DOHH2 (cell line): ENCODE measurements around the gene PTPN3.

Source experiments
- H3F3A ChIP-seq: fragments of 200-600 bp; sonication (generic), shearing (Covaris generic); 2 replicates; pipeline ENCODE4 v1.6.0; 2016; ENCODE audit warnings: antibody characterized with exemption, mild to moderate bottlenecking; ENCODE audit not compliant: control insufficient read depth, insufficient read depth
- H3K27ac ChIP-seq: fragments of 200-600 bp; sonication (generic); 2 replicates; pipeline ENCODE4 v1.5.1; 2014; ENCODE audit warnings: low read depth, mild to moderate bottlenecking, low read length, moderate library complexity
- H3K27me3 ChIP-seq: fragments of 200-600 bp; sonication (generic); 2 replicates; pipeline ENCODE4 v1.6.1; 2014; ENCODE audit warnings: mild to moderate bottlenecking, low read length, mixed read lengths; ENCODE audit not compliant: control insufficient read depth
- H3K36me3 ChIP-seq: fragments of 200-600 bp; sonication (generic); 2 replicates; pipeline ENCODE4 v1.6.1; 2014; ENCODE audit warnings: mild to moderate bottlenecking, low read length, moderate library complexity, mixed read lengths; ENCODE audit not compliant: control insufficient read depth
- H3K4me1 ChIP-seq: fragments of 200-600 bp; sonication (generic); 2 replicates; pipeline ENCODE4 v1.6.1; 2014; ENCODE audit warnings: mild to moderate bottlenecking, low read length, mixed read lengths; ENCODE audit not compliant: control insufficient read depth
- H3K4me2 ChIP-seq: fragments of 200-600 bp; sonication (generic); 2 replicates; pipeline ENCODE4 v1.6.0; 2014; ENCODE audit warnings: mild to moderate bottlenecking, low read length, moderate library complexity
- H3K4me3 ChIP-seq: fragments of 200-600 bp; sonication (generic); 2 replicates; pipeline ENCODE4 v1.5.1; 2014; ENCODE audit warnings: mild to moderate bottlenecking, low read length, mixed read lengths
- H3K79me2 ChIP-seq: fragments of 200-600 bp; sonication (generic); 2 replicates; pipeline ENCODE4 v1.6.1; 2014; ENCODE audit warnings: mild to moderate bottlenecking, low read length, mixed read lengths; ENCODE audit not compliant: control insufficient read depth
- H3K9me2 ChIP-seq: fragments of 200-600 bp; sonication (generic); replicated peaks from 2 replicates; pipeline ENCODE4 v1.6.1; 2014; ENCODE audit warnings: mild to moderate bottlenecking, low read length, mixed read lengths; ENCODE audit not compliant: control insufficient read depth
- H3K9me3 ChIP-seq: fragments of 200-600 bp; sonication (generic); 2 replicates; pipeline ENCODE4 v1.6.1; 2014; ENCODE audit warnings: antibody characterized with exemption, low read length, mixed read lengths; ENCODE audit not compliant: control insufficient read depth, insufficient read depth
- H4K20me1 ChIP-seq: fragments of 200-600 bp; sonication (generic); 2 replicates; pipeline ENCODE4 v1.6.0; 2014; ENCODE audit warnings: low read depth, mild to moderate bottlenecking, antibody characterized with exemption, low read length, moderate library complexity; ENCODE audit not compliant: control insufficient read depth, insufficient read depth
- EZH2phosphoT487 ChIP-seq: fragments of 200-600 bp; sonication (generic); IDR thresholded peaks from 2 replicates; pipeline ENCODE4 v1.6.1; 2017; ENCODE audit warnings: borderline replicate concordance, mild to moderate bottlenecking, antibody characterized with exemption, low read length, moderate library complexity, mixed read lengths
- TF ChIP-seq, protein P1 (sequence below): fragments of 200-600 bp; sonication (generic); IDR thresholded peaks from one replicate; pipeline ENCODE4 v1.5.1; 2014; ENCODE audit warnings: antibody characterized with exemption, mild to moderate bottlenecking, low read depth, low read length; ENCODE audit not compliant: poor library complexity, severe bottlenecking

The PTPN3 gene

DNA sequence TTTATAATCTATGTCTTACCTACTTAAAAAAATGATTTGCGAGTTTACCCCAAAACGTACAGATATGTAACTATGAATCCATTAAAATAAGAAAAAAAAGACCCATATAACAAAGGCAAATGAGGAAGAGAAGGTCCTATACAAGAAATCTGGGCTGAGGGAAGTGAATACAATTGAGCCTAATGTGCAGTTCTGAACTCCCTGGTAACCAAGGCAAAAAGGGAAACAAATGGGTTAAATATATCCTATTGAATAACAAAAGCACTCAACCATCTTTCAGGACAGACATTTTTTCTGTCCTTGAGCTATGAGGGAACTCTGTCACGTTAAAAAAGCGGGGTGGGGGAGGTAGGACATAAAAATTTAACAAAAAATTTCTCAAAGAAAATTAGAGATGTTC lies 78.6 kb downstream of the PTPN3 start:
- Histone ChIP-seq H3K9me2 (no peaks in the 10 kb centered on the region), H3K4me1 (0 out of 2 replicates have a peak, but pooled peaks cover 3% of the 10 kb centered on the region), H3F3A (no peaks in the 10 kb centered on the region), H3K9me3 (no peaks in the 10 kb centered on the region), H4K20me1 (no peaks in the 10 kb centered on the region), H3K36me3 (no peaks in the 10 kb centered on the region), H3K79me2 (no peaks in the 10 kb centered on the region), H3K27ac (no peak overlapping the region), H3K27me3 (peaks cover 49% of the 10 kb centered on the region), H3K4me2 (no peak overlapping the region), H3K4me3 (no peak overlapping the region)
- TF ChIP-seq EZH2phosphoT487: no peak
- TF ChIP-seq, protein P1, sequence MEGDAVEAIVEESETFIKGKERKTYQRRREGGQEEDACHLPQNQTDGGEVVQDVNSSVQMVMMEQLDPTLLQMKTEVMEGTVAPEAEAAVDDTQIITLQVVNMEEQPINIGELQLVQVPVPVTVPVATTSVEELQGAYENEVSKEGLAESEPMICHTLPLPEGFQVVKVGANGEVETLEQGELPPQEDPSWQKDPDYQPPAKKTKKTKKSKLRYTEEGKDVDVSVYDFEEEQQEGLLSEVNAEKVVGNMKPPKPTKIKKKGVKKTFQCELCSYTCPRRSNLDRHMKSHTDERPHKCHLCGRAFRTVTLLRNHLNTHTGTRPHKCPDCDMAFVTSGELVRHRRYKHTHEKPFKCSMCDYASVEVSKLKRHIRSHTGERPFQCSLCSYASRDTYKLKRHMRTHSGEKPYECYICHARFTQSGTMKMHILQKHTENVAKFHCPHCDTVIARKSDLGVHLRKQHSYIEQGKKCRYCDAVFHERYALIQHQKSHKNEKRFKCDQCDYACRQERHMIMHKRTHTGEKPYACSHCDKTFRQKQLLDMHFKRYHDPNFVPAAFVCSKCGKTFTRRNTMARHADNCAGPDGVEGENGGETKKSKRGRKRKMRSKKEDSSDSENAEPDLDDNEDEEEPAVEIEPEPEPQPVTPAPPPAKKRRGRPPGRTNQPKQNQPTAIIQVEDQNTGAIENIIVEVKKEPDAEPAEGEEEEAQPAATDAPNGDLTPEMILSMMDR: no peak

DNA sequence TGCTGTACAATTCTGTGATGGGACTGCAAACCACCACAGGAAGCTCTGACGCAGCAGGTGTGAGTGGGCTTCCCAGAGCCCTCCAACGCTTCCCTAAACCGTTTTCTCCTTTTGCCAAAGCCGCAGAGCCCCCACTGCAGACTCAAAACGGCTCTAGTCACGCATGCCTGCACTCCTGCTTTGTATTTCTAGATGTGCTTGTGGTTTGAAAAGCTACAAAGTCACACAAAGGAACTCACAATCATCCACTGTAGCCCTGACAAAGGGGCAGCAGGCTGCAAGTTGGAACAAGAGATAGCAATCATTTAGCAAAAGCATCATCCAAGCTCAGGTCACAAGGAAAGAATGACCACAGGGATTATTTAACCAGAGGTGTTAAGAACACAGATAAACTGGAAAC lies 79.3 kb downstream of the PTPN3 start:
- H3F3A ChIP-seq: no peaks in the 10 kb centered on the region
- H3K4me2 ChIP-seq: no peak overlapping the region
- no peaks in the 10 kb centered on the region for H4K20me1 ChIP-seq
- no peak overlapping the region for H3K27ac ChIP-seq
- H3K4me3 ChIP-seq: no peak overlapping the region
- H3K79me2 ChIP-seq: no peaks in the 10 kb centered on the region
- no peaks in the 10 kb centered on the region for H3K9me3 ChIP-seq
- 0 out of 2 replicates have a peak, but pooled peaks cover 3% of the 10 kb centered on the region for H3K4me1 ChIP-seq
- H3K27me3 ChIP-seq: peaks cover 45% of the 10 kb centered on the region
- no peaks in the 10 kb centered on the region for H3K36me3 ChIP-seq
- TF ChIP-seq, protein P1: no peak
- TF ChIP-seq EZH2phosphoT487: no peak
- H3K9me2 ChIP-seq: no peaks in the 10 kb centered on the region

DNA sequence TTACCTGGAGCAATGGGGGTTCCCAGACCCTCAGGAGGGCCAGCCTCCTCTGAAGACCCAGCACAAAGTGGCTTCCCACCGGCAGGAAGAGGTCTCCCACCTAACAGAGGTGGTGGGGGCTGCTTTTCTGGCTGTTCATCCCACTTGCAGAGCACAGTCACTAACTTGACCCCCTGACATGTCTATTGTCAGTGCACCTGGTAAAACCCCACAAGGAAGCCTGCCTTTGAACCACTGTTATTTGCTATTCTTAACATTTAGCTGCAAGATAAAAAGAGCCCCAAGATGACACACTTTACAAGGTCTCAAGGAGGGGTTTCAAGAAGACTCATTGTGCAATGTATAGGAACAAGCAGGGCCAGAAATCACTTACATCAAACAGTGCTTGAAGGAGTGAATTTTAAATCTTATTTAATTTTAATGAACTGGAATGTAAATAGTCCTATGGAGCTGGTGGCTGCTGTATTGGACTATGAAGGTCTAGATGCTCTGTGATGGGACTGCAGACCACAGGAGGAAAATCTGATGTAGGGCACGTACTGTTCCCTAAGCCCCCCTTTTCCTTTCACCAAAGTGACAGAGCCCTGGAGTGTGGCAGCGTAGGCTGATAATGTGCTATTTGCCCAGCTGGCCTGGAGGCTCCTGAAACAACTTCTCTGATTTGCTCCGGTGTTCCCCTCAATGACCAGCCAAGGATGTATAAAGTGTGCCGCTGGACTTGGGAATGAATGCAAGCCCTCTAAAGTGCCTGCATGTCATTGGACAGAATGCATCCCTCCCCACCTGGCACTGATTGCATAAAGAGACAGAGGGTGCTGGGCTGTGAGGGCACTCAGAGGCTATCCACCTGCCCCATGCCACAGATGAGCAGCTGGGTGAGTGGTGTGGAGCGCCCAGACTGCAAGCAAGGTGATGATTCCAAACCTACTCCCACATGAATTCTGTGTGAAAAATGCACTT lies 80.2 kb downstream of the PTPN3 start:
- H3K4me1 ChIP-seq: 0 out of 2 replicates have a peak, but pooled peaks cover 3% of the 10 kb centered on the region
- no peaks in the 10 kb centered on the region for H3K9me2 ChIP-seq
- no peaks in the 10 kb centered on the region for H3K79me2 ChIP-seq
- H3K36me3 ChIP-seq: no peaks in the 10 kb centered on the region
- TF ChIP-seq, protein P1: no peak
- TF ChIP-seq EZH2phosphoT487: no peak
- no peaks in the 10 kb centered on the region for H3F3A ChIP-seq
- no peaks in the 10 kb centered on the region for H3K9me3 ChIP-seq
- no peak overlapping the region for H3K27ac ChIP-seq
- H3K4me3 ChIP-seq: no peak overlapping the region
- H3K27me3 ChIP-seq: peaks cover 42% of the 10 kb centered on the region
- no peaks in the 10 kb centered on the region for H4K20me1 ChIP-seq
- no peak overlapping the region for H3K4me2 ChIP-seq
